ENCODE data around the gene TMEM40. TPM values are rescaled to one million over a fixed set of nuclear protein-coding genes. Genes with fewer than 3 reads are reported as not detected.

The TMEM40 gene
- total and polyA plus RNA-seq, 2 of the 13 experiments (the other 11 are each of a cell fraction or from before 2014, with no cell fraction given): 0.16 TPM; not detected in 1

GRCh38 chr3:12772462-12772861 lies 13.4 kb upstream of the TMEM40 start:
- Histone ChIP-seq H3K79me2 (ENCODE audit: insufficient read depth, low read length) (no peaks in the 10 kb centered on the region), H2AFZ (ENCODE audit: low read length) (no peak overlapping the region), H3K9me3 (ENCODE audit: low read length) (no peaks in the 10 kb centered on the region), H3K27me3 (ENCODE audit: control insufficient read depth in 1 of 2, insufficient read depth in 2 of 2, low read length in 2 of 2) (peaks cover 0 to 20% of the 10 kb centered on the region in 2 experiments; a peak in 4 of 5 replicates), H3K4me2 (ENCODE audit: low read depth, low read length) (no peak overlapping the region), H3K9ac (ENCODE audit: insufficient read depth, low read depth, low read length) (no peak overlapping the region), H3K4me3 (replicated peaks in 1 of 3; ENCODE audit: insufficient read depth in 1 of 3, low read depth in 2 of 3, low read length in 3 of 3) (no peak overlapping the region), H3K4me1 (ENCODE audit: insufficient read depth, low read length) (peaks cover 7% of the 10 kb centered on the region), H3K27ac (ENCODE audit: extremely low read length, insufficient read depth, low read length) (no peak overlapping the region), H4K20me1 (ENCODE audit: insufficient read depth, low read length) (no peaks in the 10 kb centered on the region), H3K36me3 (replicated peaks in 1 of 2; ENCODE audit: control insufficient read depth in 1 of 2, insufficient read depth in 2 of 2, low read length in 2 of 2) (no peaks in the 10 kb centered on the region)
- no peak for TF ChIP-seq ZNF329 (CRISPR knock-in tag; IDR thresholded peaks at IDR 0.05; ENCODE audit: low read depth)
- TF ChIP-seq, protein P1, sequence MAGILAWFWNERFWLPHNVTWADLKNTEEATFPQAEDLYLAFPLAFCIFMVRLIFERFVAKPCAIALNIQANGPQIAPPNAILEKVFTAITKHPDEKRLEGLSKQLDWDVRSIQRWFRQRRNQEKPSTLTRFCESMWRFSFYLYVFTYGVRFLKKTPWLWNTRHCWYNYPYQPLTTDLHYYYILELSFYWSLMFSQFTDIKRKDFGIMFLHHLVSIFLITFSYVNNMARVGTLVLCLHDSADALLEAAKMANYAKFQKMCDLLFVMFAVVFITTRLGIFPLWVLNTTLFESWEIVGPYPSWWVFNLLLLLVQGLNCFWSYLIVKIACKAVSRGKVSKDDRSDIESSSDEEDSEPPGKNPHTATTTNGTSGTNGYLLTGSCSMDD (CRISPR knock-in tag; IDR thresholded peaks at IDR 0.05): no peak
- DNase-seq (ENCODE audit: low spot score) (no peak), FAIRE-seq (no peak), ATAC-seq (no peak)
- POLR2A ChIA-PET: no interaction called here
- in situ Hi-C loops (cut with HindIII; ENCODE audit: extremely low pct_ligation_motif_present, low pct_unique_long_range_greater_than_20kb) (no loop called here), intact Hi-C loops (cut with micrococcal nuclease; ENCODE audit: unreplicated experiment) (no loop called here)
- CTCF ChIA-PET (ENCODE audit: low intra/inter-chr PET ratio, low total read pairs): no interaction called here
- no TSS peak for BruUV-seq (replicated peaks)
- 14% methylated on average over 5 of the region's 5 CpGs for WGBS (ENCODE audit: low lambda C conversion rate)

DNA sequence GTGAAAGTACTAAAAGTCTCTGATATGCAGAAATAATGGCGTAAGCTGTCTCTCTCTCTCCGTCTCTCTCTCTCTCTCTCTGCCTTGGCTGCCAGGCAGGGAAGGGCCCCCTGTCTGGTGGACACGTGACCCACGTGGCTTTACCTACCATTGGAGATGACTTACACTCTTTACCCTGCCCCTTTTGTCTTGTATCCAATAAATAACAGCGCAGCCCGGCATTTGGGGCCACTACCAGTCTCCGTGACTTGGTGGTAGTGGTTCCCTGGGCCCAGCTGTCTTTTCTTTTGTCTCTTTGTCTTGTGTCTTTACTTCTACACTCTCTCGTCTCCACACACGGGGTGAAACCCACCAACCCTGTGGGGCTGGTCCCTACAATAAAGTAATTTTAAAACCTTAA lies 12.2 kb upstream of the TMEM40 start:
- POLR2A ChIA-PET: no interaction called here
- Histone ChIP-seq H3K4me1 (ENCODE audit: insufficient read depth, low read length) (peaks cover 19% of the 10 kb centered on the region), H3K4me3 (replicated peaks in 1 of 3; ENCODE audit: insufficient read depth in 1 of 3, low read depth in 2 of 3, low read length in 3 of 3) (no peak overlapping the region), H3K9ac (ENCODE audit: insufficient read depth, low read depth, low read length) (no peak overlapping the region), H3K4me2 (ENCODE audit: low read depth, low read length) (no peak overlapping the region), H3K27ac (ENCODE audit: extremely low read length, insufficient read depth, low read length) (no peak overlapping the region), H4K20me1 (ENCODE audit: insufficient read depth, low read length) (no peaks in the 10 kb centered on the region), H3K27me3 (ENCODE audit: control insufficient read depth in 1 of 2, insufficient read depth in 2 of 2, low read length in 2 of 2) (peaks cover 0 to 22% of the 10 kb centered on the region in 2 experiments; a peak in 4 of 5 replicates), H3K79me2 (ENCODE audit: insufficient read depth, low read length) (no peaks in the 10 kb centered on the region), H3K9me3 (ENCODE audit: low read length) (no peaks in the 10 kb centered on the region), H2AFZ (ENCODE audit: low read length) (no peak overlapping the region), H3K36me3 (replicated peaks in 1 of 2; ENCODE audit: control insufficient read depth in 1 of 2, insufficient read depth in 2 of 2, low read length in 2 of 2) (no peaks in the 10 kb centered on the region)
- BruUV-seq (replicated peaks): no TSS peak
- FAIRE-seq (no peak), ATAC-seq (no peak), DNase-seq (ENCODE audit: low spot score) (no peak)
- CTCF ChIA-PET (ENCODE audit: low intra/inter-chr PET ratio, low total read pairs): no interaction called here
- WGBS (ENCODE audit: low lambda C conversion rate): 36% methylated on average over 9 of the region's 9 CpGs
- TF ChIP-seq KDM4B (CRISPR knock-in tag; IDR thresholded peaks at IDR 0.05) (no peak), NRL (CRISPR knock-in tag; IDR thresholded peaks at IDR 0.05; ENCODE audit: borderline replicate concordance) (no peak), KDM5A (IDR thresholded peaks at IDR 0.05; ENCODE audit: borderline replicate concordance, low read length) (no peak), FOSL2 (CRISPR knock-in tag; IDR thresholded peaks at IDR 0.05) (no peak), MAZ (IDR thresholded peaks at IDR 0.05; ENCODE audit: borderline replicate concordance, low read depth, low read length) (no peak), MAZ (CRISPR knock-in tag; IDR thresholded peaks at IDR 0.05; ENCODE audit: low read depth) (no peak), SMARCC2 (IDR thresholded peaks at IDR 0.05) (no peak), KDM1A (CRISPR knock-in tag; IDR thresholded peaks at IDR 0.05) (no peak), ZBTB14 (CRISPR knock-in tag; IDR thresholded peaks at IDR 0.05) (no peak)
- in situ Hi-C loops (cut with HindIII; ENCODE audit: extremely low pct_ligation_motif_present, low pct_unique_long_range_greater_than_20kb) (no loop called here), intact Hi-C loops (cut with micrococcal nuclease; ENCODE audit: unreplicated experiment) (no loop called here)
